ENCODE data around the gene ARHGAP28.
"Not testable (repeated sequence)": the region's sequence is repeated elsewhere in the genome, so short reads cannot be mapped to it uniquely, and the experiment has no call there.

ARHGAP28 gene

DNA sequence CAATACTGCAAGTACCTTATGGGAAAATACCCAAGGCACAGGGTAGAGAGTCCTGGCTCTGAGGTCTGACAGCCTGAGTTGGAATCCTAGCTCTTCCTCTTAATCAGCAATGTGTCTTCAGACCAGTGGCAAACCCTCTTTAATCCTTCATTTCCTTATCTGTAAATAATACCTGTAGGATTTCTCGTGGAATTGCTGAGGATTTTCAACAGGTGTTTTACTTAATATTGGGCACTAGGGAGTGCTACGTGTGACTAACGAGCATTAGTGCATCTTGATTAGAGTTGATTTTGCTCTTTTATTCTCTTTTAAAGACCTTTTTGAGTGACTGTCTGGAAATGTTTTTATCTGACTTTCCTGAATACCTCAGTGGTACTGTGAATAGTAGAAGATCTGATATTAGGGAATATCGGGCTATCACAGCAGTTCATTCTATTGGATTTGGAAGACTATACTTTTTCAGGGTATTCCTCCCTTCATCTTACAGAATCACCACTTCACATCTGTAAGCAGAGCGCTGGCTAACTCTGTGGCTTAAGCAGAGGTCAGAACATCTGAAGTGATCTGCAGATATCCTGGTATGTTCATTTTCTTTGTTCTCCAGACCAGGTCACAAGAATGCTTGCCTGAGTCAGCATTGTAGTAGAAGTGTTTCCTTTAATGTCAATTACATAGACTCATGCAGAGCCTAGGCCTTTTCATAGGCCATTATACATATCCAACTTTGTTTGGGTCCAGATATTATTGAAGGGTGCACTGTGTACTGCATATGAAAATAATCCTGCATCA is 49.1 kb downstream of the ARHGAP28 start:
- no peak for DNase-seq

DNA sequence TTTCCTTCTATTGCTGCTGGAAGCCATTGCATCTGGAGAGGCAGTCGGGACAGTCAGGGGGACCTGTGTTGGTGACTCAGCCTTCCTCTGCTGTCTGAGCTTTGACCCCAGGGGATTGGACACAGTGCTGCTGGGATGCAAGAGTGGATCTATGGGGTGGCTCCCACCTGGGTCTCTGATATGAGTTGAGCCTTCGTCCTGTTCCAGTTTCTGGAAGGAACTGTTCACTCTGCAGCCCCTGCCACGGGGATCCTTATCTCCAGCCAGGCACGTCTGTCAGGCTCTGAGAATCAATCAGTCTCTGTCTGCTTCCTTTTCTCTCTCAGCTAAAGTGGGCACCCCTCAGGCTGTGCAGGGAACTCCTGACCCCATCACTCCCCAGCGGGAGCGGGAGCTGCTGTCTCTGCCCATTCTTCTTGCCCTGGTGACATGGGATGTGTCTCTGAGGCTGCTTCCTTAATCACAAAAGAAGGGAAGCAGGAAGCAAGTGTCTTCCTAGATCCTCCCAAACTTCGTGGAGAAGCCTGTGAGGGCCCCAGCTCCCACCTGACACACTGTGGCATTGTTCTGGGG is 51.7 kb downstream of the ARHGAP28 start:
- DNase-seq: no peak

DNA sequence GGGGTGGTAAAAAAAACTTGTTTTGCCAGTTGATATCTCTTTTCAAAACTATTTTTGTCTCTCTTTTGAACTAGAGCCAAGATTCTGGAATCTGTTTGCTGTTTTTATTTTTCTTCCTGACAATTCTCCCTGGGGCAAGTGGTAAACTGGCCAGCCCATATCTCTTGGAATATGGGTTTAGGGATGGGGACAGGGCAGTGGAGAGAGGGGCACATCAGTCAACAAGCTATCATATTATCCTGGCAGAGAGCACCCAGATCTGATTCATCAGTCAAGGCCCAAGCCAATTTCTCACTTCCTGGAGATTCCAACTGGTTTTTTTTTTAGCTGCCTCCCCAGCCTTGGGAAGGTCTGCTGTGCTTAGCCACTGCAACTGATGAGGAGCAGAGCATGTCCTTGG is 52.3 kb downstream of the ARHGAP28 start:
- DNase-seq: no peak

DNA sequence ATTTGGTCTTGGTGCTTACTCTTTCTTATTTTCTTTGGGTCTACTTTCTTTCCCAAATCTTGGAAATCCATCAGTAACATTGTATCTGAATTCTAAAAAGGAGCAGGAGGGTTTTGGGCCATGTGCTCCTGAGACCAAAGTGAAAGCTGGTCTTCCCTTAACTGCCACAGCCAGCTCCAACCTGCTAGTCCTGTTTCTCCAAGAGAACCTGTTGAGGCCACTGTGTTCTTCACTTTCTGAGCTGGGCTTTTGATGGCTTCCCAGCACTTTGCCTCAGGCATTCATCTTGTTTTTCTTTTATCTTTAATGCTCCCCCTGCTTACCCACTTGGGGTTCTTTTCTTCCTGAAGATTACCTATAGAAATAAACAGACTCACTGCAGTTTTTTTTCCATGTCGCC is 53.3 kb downstream of the ARHGAP28 start:
- no peak for DNase-seq

DNA sequence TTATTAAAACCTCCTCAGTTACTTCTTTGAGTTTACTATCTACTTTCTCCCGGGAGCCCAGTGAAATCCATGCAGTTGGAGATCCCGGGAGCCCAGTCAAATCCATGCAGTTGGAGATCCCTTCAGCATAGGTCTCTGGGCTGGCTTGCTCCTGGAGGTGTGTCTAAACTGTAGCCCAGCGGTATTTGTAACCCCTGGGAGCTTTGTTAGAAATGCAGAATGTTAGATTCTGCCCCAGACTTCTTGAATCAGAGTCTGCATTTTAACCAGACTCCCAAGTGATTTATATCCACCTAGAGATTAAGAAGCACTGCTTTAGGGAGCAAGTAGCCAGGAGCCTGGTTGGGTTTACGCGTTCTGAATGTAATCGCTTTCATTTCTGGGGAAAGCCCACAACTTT is 54.5 kb downstream of the ARHGAP28 start:
- DNase-seq: no peak

DNA sequence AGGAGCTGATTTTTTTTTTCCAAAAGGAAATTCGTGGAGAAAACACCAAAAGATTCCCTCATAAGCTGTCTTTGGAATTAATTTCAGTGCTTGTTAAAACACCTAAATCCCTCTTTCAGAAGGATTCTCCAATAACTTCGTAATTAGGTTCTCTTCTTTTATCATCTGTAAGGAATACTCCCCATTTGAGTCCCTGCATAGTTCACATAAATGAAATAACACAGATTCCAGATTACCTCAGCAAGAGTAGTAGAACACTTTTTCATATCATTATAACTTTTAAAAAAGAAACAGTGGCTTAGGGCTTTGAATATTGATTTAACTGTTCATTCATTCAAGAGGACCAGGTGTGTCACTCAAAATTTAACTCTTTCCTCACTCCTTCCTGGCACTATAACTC is 55.5 kb downstream of the ARHGAP28 start:
- no peak for DNase-seq

DNA sequence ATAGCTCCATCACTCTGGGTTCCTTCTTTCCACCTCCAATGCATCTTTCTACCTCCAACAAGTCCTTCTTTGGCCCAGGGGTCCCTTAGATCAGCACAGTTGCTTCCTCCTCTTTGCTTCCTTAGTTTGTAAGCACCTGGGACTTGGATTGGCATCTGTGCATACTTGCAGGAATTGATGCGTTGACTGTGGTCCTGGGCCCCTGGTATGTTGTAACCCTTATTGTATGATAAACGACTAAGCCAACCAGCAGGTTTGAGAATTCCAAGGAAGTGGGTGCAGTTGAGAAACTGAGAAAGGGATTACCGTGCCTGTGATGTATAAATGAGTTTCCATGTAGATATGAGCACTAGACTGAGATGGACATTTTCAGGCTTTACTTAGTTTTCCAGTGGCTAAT is 55.9 kb downstream of the ARHGAP28 start:
- no peak for DNase-seq

DNA sequence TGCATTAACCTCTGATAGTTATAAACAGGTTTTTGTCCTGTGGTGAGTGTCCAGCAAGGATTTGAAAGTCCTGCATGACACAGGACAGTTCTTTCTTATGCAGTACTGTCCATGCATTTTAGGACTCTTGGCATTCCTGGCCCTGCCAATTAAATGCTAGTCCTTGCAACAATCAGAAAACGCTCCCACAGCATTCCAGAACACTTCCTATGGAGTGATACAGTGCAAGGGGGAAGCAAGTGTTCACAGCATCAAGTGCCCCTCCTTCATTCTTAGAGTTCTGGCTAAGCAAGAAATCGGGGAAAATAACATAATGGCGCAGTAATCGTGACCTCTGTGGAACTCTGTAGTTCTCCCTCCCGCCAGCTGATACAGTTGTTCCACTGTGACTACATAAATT is 62.9 kb downstream of the ARHGAP28 start:
- no peak for DNase-seq

DNA sequence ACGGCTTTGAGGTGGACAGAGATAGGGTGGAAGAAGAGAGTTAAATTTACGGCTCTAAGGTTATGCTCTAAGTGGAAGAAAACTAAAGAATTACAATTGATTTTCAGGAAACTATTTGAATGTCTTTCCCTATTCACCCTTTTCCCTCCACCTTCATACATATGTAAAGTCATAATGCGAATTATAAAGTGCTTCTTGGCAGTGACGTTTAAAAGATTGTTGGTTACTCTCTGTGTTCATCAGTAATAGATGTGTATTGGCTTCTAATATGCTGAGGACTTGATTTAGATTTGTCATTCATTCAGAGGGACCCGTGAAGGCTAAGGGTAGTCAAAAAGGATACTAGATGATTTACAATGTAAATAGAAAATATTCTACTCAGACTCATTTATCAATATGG is 63.9 kb downstream of the ARHGAP28 start:
- no peak for DNase-seq

DNA sequence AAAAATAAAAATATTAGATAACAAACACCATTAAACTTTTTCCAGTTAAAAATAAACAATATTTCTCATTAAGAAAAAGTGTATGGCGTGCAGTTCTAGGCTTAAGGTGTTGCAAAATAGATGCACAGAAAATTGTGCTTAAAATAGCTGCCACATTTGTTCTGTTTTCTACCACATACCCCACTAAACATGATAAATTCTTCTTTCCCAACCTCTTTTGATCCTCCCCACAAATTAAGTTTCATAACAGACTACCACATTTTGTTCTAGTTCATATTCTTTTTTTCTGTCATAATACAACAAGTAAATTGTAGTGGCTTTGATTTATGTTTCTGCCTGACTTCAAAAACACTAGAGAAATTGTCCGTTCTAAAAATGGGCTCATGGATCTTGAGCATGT is 64.5 kb downstream of the ARHGAP28 start:
- DNase-seq: no peak

DNA sequence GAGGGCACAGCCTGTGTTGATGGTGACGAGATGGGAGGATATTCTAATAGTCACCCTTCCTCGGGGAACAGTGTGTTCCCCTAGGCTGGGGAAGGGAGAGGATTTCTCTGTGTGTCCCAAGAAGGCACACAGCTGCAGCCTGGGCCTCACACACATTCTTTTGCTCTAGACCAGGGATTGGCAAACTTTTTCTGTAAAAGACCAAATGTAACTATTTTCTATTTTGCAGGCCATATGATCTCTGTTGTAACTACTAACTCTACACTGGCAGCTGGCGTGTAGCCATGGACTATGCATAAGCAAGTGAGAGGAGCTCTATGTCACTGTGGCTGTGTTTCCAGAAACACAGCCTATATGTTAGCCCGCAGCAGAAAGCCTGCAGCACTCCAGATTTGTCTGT is 65.8 kb downstream of the ARHGAP28 start:
- no peak for DNase-seq

DNA sequence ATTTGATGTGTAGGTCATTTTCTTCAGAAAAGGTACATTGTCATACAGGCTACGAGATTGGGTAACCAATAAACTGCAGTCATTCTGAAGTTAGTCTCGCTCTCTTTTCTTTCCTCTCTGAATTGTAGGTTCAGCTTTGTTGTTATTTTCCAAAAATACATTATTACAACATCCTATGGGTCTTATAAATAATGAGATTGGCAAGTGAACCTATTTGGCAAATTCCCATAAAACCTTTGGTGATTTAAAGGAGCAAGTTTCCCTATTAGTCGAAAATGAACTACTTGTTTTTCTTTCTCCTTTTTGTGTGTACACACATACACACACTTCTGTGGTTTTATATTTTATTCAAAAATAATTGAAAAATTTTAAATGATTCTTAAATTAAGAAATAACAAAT is 67.0 kb downstream of the ARHGAP28 start:
- DNase-seq: no peak

DNA sequence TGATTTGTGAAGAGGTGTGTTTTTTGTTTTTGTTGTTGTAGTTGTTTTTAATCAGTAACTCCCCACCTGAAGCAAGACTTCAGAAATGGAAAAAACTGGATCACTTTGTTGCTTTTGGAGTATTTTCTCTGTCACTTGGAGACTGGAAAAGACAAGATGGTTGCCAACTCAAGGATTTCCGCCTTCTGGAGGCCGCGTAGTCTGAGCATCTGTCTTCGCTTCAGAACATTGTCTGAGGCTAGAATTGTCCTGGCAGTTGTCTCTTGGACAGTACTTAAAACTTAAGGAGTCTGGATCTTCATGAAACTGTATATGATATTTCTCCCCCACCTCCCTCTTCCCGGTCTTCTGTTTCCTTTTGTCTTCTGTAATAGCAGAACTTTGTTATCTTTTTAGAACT is 67.7 kb downstream of the ARHGAP28 start:
- DNase-seq: no peak

DNA sequence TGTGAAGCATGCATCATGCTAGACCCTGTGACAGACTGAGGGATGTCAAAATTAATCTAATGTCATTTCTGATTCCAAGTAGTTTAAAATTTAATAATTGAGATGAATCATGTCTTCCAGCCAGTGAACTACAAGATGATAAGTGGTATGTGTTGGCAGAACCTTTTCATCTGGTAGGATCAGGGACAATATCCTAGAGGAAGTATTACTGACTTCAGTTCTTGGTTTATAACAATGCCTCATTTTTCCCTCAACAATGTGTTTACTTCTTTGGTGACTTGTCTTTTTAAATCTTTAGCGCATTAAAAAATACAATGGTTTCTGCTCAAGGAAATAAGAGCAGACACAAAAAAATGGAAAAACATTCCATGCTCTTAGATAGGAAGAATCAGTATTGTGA is 69.4 kb downstream of the ARHGAP28 start:
- no peak for DNase-seq

DNA sequence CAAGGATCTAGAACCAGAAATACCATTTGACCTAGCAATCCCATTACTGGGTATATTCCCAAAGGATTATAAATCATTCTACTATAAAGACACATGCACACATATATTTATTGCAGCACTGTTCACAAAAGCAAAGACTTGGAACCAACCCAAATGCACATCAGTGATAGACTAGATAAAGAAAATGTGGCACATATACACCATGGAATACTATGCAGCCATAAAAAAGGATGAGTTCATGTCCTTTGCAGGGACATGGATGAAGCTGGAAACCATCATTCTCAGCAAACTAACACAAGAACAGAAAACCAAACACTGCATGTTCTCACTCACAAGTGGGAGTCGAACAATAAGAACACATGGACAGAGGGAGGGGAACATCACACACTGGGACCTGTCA is 70.8 kb downstream of the ARHGAP28 start:
- DNase-seq: not testable (repeated sequence)

DNA sequence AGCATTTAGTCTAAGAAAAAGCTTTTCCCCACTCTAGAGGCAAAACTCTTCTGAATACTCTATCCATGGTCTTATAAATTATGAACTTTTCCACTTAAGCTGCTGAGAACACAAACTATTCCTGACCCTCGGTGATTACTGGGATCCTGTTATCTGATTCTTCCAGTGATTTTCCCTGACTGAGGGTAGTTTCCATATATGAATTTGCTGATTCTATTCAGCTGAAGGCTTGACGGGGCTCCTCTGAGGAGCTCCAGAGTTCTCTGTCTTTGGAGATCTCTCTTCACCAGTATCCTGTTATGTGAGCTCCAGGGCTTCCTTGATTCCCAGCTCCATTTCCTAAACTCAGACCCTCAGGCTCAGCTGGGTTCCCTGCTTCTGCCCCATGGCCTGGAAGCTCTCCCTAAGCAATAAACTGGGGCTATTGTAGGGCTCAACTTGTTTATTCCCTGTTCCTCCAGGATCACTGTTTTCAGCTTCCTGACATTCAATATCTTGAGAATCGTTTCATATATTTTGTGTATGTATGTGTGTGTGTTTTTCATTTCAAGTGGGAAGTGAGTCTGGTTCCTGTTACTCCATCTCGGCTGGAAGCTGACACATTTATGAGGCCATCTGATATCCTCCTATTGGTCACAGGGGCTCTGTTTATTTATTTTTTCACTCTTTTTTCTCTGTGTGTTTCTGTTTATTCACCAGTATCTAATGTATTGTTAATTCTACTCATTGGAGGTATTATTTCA is 78.2 kb downstream of the ARHGAP28 start:
- no peak for DNase-seq

DNA sequence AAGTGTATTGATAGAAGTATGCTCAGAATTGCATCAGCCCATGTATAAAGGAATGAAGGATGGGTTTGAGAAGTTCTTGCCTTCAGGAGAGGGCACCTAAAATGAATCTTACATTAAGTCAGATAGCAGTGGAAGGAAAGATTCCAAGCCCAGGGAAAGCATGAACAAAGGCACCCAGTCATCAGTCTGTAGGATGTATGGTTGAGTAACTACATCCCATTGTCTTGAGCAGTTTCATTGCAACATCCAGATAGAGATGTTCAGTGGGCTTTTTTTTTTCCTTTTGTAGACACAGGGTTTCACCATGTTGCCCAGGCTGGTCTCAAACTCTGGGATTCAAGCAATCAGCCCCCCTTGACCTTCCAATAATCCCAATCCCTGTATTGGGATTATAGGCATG is 80.7 kb downstream of the ARHGAP28 start:
- no peak for DNase-seq

DNA sequence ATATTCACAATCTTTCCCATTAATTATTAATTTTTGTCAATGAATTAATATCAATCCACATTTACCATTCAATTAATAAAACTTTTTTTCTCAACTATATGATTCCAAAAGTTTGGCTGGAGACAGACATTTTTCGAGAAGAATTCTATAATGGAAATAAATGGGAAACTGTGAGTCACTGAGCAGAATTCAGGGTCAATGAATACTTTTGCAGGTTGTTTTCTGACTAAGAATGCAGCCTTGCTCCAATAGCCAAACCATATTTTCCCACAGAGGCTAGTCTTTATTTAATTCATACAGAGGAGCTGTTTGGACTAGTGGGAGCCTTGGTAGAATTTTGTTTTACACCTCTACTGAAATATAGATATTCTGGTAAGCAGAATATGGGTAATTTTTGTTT is 82.3 kb downstream of the ARHGAP28 start:
- DNase-seq: no peak

DNA sequence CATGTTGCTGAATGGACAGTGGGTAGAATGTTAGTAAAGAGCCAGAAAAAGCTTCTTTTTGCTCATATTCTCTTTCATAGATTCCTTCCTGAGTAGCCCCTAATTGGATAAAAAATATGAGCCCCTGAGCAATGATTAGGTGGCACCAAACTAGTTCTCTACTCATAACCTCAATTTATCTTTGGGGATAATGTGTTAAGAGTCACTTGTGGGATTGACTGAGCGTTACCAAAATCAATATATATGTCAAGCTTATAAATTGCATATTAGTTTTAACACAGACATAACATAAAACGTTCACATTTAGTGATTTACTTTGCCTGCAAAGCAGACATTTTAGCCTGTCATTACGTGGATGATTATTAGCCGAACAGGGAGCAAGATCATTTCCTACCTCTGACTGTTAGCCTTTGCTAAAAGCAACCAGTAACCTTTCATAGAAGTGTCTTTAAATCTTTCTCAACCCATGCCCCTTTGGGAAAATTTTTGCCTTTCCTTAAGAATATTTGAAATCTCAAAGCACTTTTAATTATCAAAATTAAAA is 85.4 kb downstream of the ARHGAP28 start:
- no peak for DNase-seq

DNA sequence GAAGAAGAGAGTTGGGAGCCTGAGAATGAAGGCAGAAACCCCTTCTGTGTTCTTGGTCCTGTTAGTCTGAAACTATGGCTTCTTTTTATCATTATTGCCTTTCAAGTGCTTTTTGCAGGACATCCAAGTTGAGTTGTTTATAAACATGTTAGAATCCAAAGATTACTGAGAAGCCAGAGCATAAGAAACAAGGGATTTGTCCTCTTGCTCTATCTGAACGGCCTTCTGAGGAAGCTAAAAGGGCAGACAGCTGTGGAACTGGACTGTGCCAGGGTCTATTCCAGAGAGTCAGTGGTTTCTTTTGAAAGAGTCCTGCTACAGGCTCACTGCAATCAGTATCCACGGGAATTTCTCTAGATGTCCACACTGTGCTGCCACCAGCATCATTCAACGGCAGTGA is 86.6 kb downstream of the ARHGAP28 start:
- no peak for DNase-seq

DNA sequence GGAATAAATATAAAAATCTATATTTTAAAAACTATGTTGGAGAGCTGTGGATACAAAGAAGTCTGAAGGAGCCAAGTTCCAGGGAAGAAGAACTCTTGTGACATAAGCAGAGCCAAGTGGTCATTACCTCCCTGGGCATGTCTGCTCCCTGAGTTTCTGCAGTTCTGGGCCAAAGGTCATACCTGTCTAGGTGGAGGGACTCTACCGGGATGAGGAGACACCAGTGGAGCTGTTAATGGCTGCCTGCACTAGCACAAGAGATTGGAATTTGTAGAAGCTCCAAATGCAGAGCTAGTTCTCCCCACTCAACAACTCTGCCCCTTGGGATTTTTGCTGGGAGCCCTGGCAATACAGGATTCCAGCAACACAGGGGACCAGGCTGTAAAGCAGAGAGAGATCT is 89.8 kb downstream of the ARHGAP28 start:
- DNase-seq: no peak

DNA sequence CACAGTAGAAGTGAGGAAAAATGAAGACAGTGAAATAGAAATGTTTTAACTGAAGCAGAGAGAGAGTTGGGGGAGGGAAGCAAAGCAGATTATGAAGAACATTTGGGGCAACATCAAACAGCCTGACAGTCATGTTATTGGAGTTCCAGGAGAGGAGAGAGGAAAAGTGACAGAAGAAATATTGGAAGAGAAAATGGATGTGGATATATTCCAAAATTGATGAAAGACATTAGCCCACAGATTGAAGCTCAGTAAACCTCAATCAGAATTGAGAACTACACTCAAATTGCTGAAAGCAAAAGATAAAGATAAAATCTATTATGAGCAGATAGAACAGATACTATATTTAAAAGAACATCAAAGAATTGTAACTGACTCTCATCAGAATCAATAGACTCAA is 90.8 kb downstream of the ARHGAP28 start:
- no peak for DNase-seq

DNA sequence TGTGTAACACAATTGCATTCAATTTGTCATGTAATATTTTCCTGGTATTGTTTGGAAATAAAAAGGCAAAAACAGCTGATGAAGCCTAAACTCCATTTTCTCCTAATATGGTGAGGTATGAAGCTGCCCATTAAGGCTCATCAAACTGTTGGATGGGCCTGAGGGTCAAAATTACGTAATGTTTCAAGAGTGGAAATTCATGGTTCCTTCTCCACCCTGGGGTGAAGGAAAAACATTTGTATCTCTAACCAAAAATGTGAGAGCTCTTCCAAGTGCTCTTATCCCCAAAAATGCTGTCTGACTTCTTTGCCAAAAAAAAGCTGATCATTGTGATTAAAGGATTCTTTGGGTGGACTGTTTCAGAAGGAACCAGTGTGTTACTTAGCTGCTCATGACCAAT is 91.8 kb downstream of the ARHGAP28 start:
- DNase-seq: no peak

DNA sequence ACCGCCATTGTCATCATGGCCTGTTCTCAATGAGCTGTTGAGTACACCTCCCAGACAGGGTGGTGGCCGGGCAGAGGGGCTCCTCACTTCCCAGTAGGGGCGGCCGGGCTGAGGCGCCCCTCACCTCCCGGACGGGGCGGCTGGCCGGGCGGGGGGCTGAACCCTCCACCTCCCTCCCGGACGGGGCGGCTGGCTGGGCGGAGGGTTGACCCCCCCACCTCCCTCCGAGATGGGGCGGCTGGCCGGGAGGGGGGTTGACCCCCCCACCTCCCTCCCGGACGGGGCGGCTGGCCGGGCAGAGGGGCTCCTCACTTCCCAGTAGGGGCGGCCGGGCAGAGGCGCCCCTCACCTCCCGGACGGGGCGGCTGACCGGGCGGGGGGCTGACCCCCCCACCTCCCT is 97.6 kb downstream of the ARHGAP28 start:
- not testable (repeated sequence) for DNase-seq
